Esophagus muscularis mucosa (tissue), 3 donors: Measurements from ENCODE around the gene USP12.

ENCODE experiments used
- EP300 ChIP-seq: sonication (generic); formaldehyde crosslinking; IDR thresholded peaks from one replicate; pipeline ENCODE4 v1.6.1; 2017; ENCODE audit warnings: antibody characterized with exemption
- TF ChIP-seq, protein P1 (sequence below), 3 experiments: fragments of 200-600 bp in 2 of 3; fragments of 450-650 bp in 1 of 3; sonication (generic) in 2 of 3; IDR thresholded peaks; one replicate each; pipeline ENCODE4 v1.5.1; 2017 to 2019; ENCODE audit warnings: antibody characterized with exemption in 3 of 3, mild to moderate bottlenecking in 2 of 3, moderate library complexity in 1 of 3

GRCh38 chr13:27081893-27082679 is 89.5 kb downstream of the USP12 start:
- no peak for TF ChIP-seq EP300
- TF ChIP-seq, protein P1, sequence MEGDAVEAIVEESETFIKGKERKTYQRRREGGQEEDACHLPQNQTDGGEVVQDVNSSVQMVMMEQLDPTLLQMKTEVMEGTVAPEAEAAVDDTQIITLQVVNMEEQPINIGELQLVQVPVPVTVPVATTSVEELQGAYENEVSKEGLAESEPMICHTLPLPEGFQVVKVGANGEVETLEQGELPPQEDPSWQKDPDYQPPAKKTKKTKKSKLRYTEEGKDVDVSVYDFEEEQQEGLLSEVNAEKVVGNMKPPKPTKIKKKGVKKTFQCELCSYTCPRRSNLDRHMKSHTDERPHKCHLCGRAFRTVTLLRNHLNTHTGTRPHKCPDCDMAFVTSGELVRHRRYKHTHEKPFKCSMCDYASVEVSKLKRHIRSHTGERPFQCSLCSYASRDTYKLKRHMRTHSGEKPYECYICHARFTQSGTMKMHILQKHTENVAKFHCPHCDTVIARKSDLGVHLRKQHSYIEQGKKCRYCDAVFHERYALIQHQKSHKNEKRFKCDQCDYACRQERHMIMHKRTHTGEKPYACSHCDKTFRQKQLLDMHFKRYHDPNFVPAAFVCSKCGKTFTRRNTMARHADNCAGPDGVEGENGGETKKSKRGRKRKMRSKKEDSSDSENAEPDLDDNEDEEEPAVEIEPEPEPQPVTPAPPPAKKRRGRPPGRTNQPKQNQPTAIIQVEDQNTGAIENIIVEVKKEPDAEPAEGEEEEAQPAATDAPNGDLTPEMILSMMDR (IDR thresholded peaks at IDR 0.05): no peak
